ENCODE measurements around the gene ZNF296. TPM values are rescaled to one million over a fixed set of nuclear protein-coding genes. Genes with fewer than 3 reads are reported as not detected.
"Not testable (repeated sequence)": the region's sequence is repeated elsewhere in the genome, so short reads cannot be mapped to it uniquely, and the experiment has no call there.

Gene ZNF296
- not detected for total RNA-seq

GRCh38 chr19:45076029-45076850 lies at the start of gene ZNF296:
Gene ZNF296 (minus strand): TSS chr19:45076478. CDS start chr19:45076373, 105 bp downstream.
- peak within 1 kb of the TSS; percentile 48 to 66 (median 65) for H3K4me3 ChIP-seq (ENCODE audit: low read length in 3 of 3)
- peaks cover 22 to 39% (median 23%) of the 10 kb centered on the region in 3 donors for H3K4me1 ChIP-seq (ENCODE audit: control insufficient read depth in 3 of 3, insufficient read depth in 3 of 3, low read length in 3 of 3)
- H3K27ac ChIP-seq (ENCODE audit: low read depth, low read length) = peak within 1 kb of the TSS; percentile 30
- no peaks in the 10 kb centered on the region for H3K9me3 ChIP-seq (ENCODE audit: control insufficient read depth in 3 of 3, low read length in 3 of 3)
- H3K9ac ChIP-seq (ENCODE audit: low read depth in 1 of 3, low read length in 3 of 3) = peak within 1 kb of the TSS; percentile 20 to 72 (median 42)
- peaks cover 0 to 4% (median 2%) of the 10 kb centered on the region in 3 donors for H3K36me3 ChIP-seq (ENCODE audit: control insufficient read depth in 3 of 3, insufficient read depth in 3 of 3, low read length in 3 of 3)
- H3K27me3 ChIP-seq (ENCODE audit: control insufficient read depth in 3 of 3, insufficient read depth in 3 of 3, low read length in 3 of 3) = no peaks in the 10 kb centered on the region

GRCh38 chr19:45125360-45125759 lies 49.1 kb upstream of the ZNF296 start:
- H3K9me3 ChIP-seq (ENCODE audit: control insufficient read depth in 3 of 3, low read length in 3 of 3) = no peaks in the 10 kb centered on the region
- H3K4me1 ChIP-seq (ENCODE audit: control insufficient read depth in 3 of 3, insufficient read depth in 3 of 3, low read length in 3 of 3) = peaks cover 0 to 12% (median 7%) of the 10 kb centered on the region in 3 donors
- H3K27me3 ChIP-seq (ENCODE audit: control insufficient read depth in 3 of 3, insufficient read depth in 3 of 3, low read length in 3 of 3) = no peaks in the 10 kb centered on the region
- H3K9ac ChIP-seq (ENCODE audit: low read depth in 1 of 3, low read length in 3 of 3) = no peak overlapping the region
- no peak overlapping the region for H3K4me3 ChIP-seq (ENCODE audit: low read length in 3 of 3)
- no peak overlapping the region for H3K27ac ChIP-seq (ENCODE audit: low read depth, low read length)
- peaks cover 0 to 3% (median 2%) of the 10 kb centered on the region in 3 donors for H3K36me3 ChIP-seq (ENCODE audit: control insufficient read depth in 3 of 3, insufficient read depth in 3 of 3, low read length in 3 of 3)

- Histone ChIP-seq H3K27ac (ENCODE audit: low read depth, low read length) (no peak overlapping the region), H3K4me3 (ENCODE audit: low read length in 3 of 3) (no peak overlapping the region), H3K4me1 (ENCODE audit: control insufficient read depth in 3 of 3, insufficient read depth in 3 of 3, low read length in 3 of 3) (peaks cover 0 to 12% (median 12%) of the 10 kb centered on the region in 3 donors), H3K36me3 (ENCODE audit: control insufficient read depth in 3 of 3, insufficient read depth in 3 of 3, low read length in 3 of 3) (peaks cover 0 to 3% (median 2%) of the 10 kb centered on the region in 3 donors), H3K9ac (ENCODE audit: low read depth in 1 of 3, low read length in 3 of 3) (peak overlapping the region in 1 of 3 donors; percentile 11), H3K27me3 (ENCODE audit: control insufficient read depth in 3 of 3, insufficient read depth in 3 of 3, low read length in 3 of 3) (no peaks in the 10 kb centered on the region), H3K9me3 (ENCODE audit: control insufficient read depth in 3 of 3, low read length in 3 of 3) (no peaks in the 10 kb centered on the region)
Observed at GRCh38 chr19:45124021-45124420, 47.7 kb upstream of the ZNF296 start.

GRCh38 chr19:45123440-45123850 lies 47.2 kb upstream of the ZNF296 start:
- Histone ChIP-seq H3K9me3 (ENCODE audit: control insufficient read depth in 3 of 3, low read length in 3 of 3) (no peaks in the 10 kb centered on the region), H3K4me1 (ENCODE audit: control insufficient read depth in 3 of 3, insufficient read depth in 3 of 3, low read length in 3 of 3) (peaks cover 3 to 16% (median 15%) of the 10 kb centered on the region in 3 donors), H3K4me3 (ENCODE audit: low read length in 3 of 3) (no peak overlapping the region), H3K27ac (ENCODE audit: low read depth, low read length) (no peak overlapping the region), H3K36me3 (ENCODE audit: control insufficient read depth in 3 of 3, insufficient read depth in 3 of 3, low read length in 3 of 3) (peaks cover 0 to 2% (median 0%) of the 10 kb centered on the region in 3 donors), H3K27me3 (ENCODE audit: control insufficient read depth in 3 of 3, insufficient read depth in 3 of 3, low read length in 3 of 3) (no peaks in the 10 kb centered on the region), H3K9ac (ENCODE audit: low read depth in 1 of 3, low read length in 3 of 3) (peak overlapping the region in 1 of 3 donors; percentile 11)

GRCh38 chr19:45122832-45123231 lies 46.6 kb upstream of the ZNF296 start:
- no peak overlapping the region for H3K9ac ChIP-seq (ENCODE audit: low read depth in 1 of 3, low read length in 3 of 3)
- no peak overlapping the region for H3K27ac ChIP-seq (ENCODE audit: low read depth, low read length)
- H3K9me3 ChIP-seq (ENCODE audit: control insufficient read depth in 3 of 3, low read length in 3 of 3) = no peaks in the 10 kb centered on the region
- peaks cover 0 to 2% (median 0%) of the 10 kb centered on the region in 3 donors for H3K36me3 ChIP-seq (ENCODE audit: control insufficient read depth in 3 of 3, insufficient read depth in 3 of 3, low read length in 3 of 3)
- H3K4me3 ChIP-seq (ENCODE audit: low read length in 3 of 3) = no peak overlapping the region
- peaks cover 9 to 22% (median 22%) of the 10 kb centered on the region in 3 donors for H3K4me1 ChIP-seq (ENCODE audit: control insufficient read depth in 3 of 3, insufficient read depth in 3 of 3, low read length in 3 of 3)
- H3K27me3 ChIP-seq (ENCODE audit: control insufficient read depth in 3 of 3, insufficient read depth in 3 of 3, low read length in 3 of 3) = no peaks in the 10 kb centered on the region

- Histone ChIP-seq H3K4me1 (ENCODE audit: control insufficient read depth in 3 of 3, insufficient read depth in 3 of 3, low read length in 3 of 3) (peaks cover 15 to 31% (median 29%) of the 10 kb centered on the region in 3 donors), H3K9me3 (ENCODE audit: control insufficient read depth in 3 of 3, low read length in 3 of 3) (no peaks in the 10 kb centered on the region), H3K9ac (ENCODE audit: low read depth in 1 of 3, low read length in 3 of 3) (no peak overlapping the region), H3K27ac (ENCODE audit: low read depth, low read length) (no peak overlapping the region), H3K27me3 (ENCODE audit: control insufficient read depth in 3 of 3, insufficient read depth in 3 of 3, low read length in 3 of 3) (no peaks in the 10 kb centered on the region), H3K4me3 (ENCODE audit: low read length in 3 of 3) (no peak overlapping the region), H3K36me3 (ENCODE audit: control insufficient read depth in 3 of 3, insufficient read depth in 3 of 3, low read length in 3 of 3) (peaks cover 0 to 2% (median 0%) of the 10 kb centered on the region in 3 donors)
Observed at GRCh38 chr19:45121827-45122345, 45.6 kb upstream of the ZNF296 start.

GRCh38 chr19:45119582-45119981 lies 43.3 kb upstream of the ZNF296 start:
- H3K4me3 ChIP-seq (ENCODE audit: low read length in 3 of 3) = no peak overlapping the region
- no peaks in the 10 kb centered on the region for H3K36me3 ChIP-seq (ENCODE audit: control insufficient read depth in 3 of 3, insufficient read depth in 3 of 3, low read length in 3 of 3)
- no peaks in the 10 kb centered on the region for H3K27me3 ChIP-seq (ENCODE audit: control insufficient read depth in 3 of 3, insufficient read depth in 3 of 3, low read length in 3 of 3)
- H3K4me1 ChIP-seq (ENCODE audit: control insufficient read depth in 3 of 3, insufficient read depth in 3 of 3, low read length in 3 of 3) = peaks cover 35 to 47% (median 39%) of the 10 kb centered on the region in 3 donors
- no peaks in the 10 kb centered on the region for H3K9me3 ChIP-seq (ENCODE audit: control insufficient read depth in 3 of 3, low read length in 3 of 3)
- no peak overlapping the region for H3K27ac ChIP-seq (ENCODE audit: low read depth, low read length)
- H3K9ac ChIP-seq (ENCODE audit: low read depth in 1 of 3, low read length in 3 of 3) = no peak overlapping the region

GRCh38 chr19:45118591-45119355 lies 42.5 kb upstream of the ZNF296 start:
- H3K27ac ChIP-seq (ENCODE audit: low read depth, low read length); H3K27me3 ChIP-seq (ENCODE audit: control insufficient read depth in 3 of 3, insufficient read depth in 3 of 3, low read length in 3 of 3); H3K4me3 ChIP-seq (ENCODE audit: low read length in 3 of 3); H3K36me3 ChIP-seq (ENCODE audit: control insufficient read depth in 3 of 3, insufficient read depth in 3 of 3, low read length in 3 of 3); H3K9me3 ChIP-seq (ENCODE audit: control insufficient read depth in 3 of 3, low read length in 3 of 3): not testable (repeated sequence)
- peaks cover 35 to 47% (median 39%) of the 10 kb centered on the region in 3 donors for H3K4me1 ChIP-seq (ENCODE audit: control insufficient read depth in 3 of 3, insufficient read depth in 3 of 3, low read length in 3 of 3)
- H3K9ac ChIP-seq (ENCODE audit: low read depth in 1 of 3, low read length in 3 of 3) = peak overlapping the region in 2 of 3 donors; percentile 33 to 57

- peaks cover 35 to 47% (median 39%) of the 10 kb centered on the region in 3 donors for H3K4me1 ChIP-seq (ENCODE audit: control insufficient read depth in 3 of 3, insufficient read depth in 3 of 3, low read length in 3 of 3)
- no peak overlapping the region for H3K4me3 ChIP-seq (ENCODE audit: low read length in 3 of 3)
- H3K27me3 ChIP-seq (ENCODE audit: control insufficient read depth in 3 of 3, insufficient read depth in 3 of 3, low read length in 3 of 3) = no peaks in the 10 kb centered on the region
- H3K9me3 ChIP-seq (ENCODE audit: control insufficient read depth in 3 of 3, low read length in 3 of 3) = no peaks in the 10 kb centered on the region
- H3K27ac ChIP-seq (ENCODE audit: low read depth, low read length) = no peak overlapping the region
- peak overlapping the region in 2 of 3 donors; percentile 33 to 57 for H3K9ac ChIP-seq (ENCODE audit: low read depth in 1 of 3, low read length in 3 of 3)
- H3K36me3 ChIP-seq (ENCODE audit: control insufficient read depth in 3 of 3, insufficient read depth in 3 of 3, low read length in 3 of 3) = no peaks in the 10 kb centered on the region
Observed at GRCh38 chr19:45118106-45118505, 41.8 kb upstream of the ZNF296 start.
